Measurements from ENCODE around the gene GBA2. TPM values are rescaled to one million over a fixed set of nuclear protein-coding genes. Genes with fewer than 3 reads are reported as not detected.

GBA2 gene
- polyA plus RNA-seq, 1 donor (not counting 4 experiments of a cell fraction or from before 2014, with no cell fraction given), result 31.7 TPM

GRCh38 chr9:35783418-35783817, 34.4 kb upstream of the GBA2 start:
- no peak for FAIRE-seq
- Histone ChIP-seq H3K27ac (ENCODE audit: control insufficient read depth, insufficient read depth, low read length) (no peak overlapping the region), H3K9ac (ENCODE audit: control insufficient read depth, extremely low read depth, insufficient read depth, low read length) (no peak overlapping the region), H3K4me3 (ENCODE audit: control insufficient read depth in 2 of 3, extremely low read depth in 1 of 3, insufficient read depth in 2 of 3, low read depth in 1 of 3, low read length in 3 of 3) (no peak overlapping the region), H2AFZ (ENCODE audit: control insufficient read depth, low read length) (no peak overlapping the region), H3K79me2 (ENCODE audit: control insufficient read depth, insufficient read depth, low read length) (no peaks in the 10 kb centered on the region), H4K20me1 (ENCODE audit: control insufficient read depth, extremely low read depth, insufficient read depth, low read length) (no peaks in the 10 kb centered on the region), H3K4me1 (ENCODE audit: control insufficient read depth, extremely low read depth, insufficient read depth, low read length) (no peaks in the 10 kb centered on the region), H3K27me3 (ENCODE audit: control insufficient read depth, extremely low read depth, insufficient read depth, low read length) (no peaks in the 10 kb centered on the region), H3K9me3 (ENCODE audit: control insufficient read depth, low read depth, low read length) (no peaks in the 10 kb centered on the region), H3K4me2 (ENCODE audit: control insufficient read depth, extremely low read depth, insufficient read depth, low read depth, low read length) (no peak overlapping the region), H3K9me1 (ENCODE audit: control insufficient read depth, extremely low read depth, insufficient read depth, low read length) (no peaks in the 10 kb centered on the region), H3K36me3 (ENCODE audit: control insufficient read depth in 2 of 2, extremely low read depth in 1 of 2, insufficient read depth in 2 of 2, low read length in 2 of 2) (no peaks in the 10 kb centered on the region)
- dilution Hi-C loops (cut with MboI; ENCODE audit: extremely low pct_ligation_motif_present, low sequenced_read_pairs), result no loop called here
- TF ChIP-seq, protein P1, sequence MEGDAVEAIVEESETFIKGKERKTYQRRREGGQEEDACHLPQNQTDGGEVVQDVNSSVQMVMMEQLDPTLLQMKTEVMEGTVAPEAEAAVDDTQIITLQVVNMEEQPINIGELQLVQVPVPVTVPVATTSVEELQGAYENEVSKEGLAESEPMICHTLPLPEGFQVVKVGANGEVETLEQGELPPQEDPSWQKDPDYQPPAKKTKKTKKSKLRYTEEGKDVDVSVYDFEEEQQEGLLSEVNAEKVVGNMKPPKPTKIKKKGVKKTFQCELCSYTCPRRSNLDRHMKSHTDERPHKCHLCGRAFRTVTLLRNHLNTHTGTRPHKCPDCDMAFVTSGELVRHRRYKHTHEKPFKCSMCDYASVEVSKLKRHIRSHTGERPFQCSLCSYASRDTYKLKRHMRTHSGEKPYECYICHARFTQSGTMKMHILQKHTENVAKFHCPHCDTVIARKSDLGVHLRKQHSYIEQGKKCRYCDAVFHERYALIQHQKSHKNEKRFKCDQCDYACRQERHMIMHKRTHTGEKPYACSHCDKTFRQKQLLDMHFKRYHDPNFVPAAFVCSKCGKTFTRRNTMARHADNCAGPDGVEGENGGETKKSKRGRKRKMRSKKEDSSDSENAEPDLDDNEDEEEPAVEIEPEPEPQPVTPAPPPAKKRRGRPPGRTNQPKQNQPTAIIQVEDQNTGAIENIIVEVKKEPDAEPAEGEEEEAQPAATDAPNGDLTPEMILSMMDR (optimal IDR thresholded peaks at IDR 0.05 in 1 of 3, IDR thresholded peaks at IDR 0.05 in 1 of 3, conservative IDR thresholded peaks at IDR 0.05 in 1 of 3; ENCODE audit: extremely low read depth in 1 of 3, insufficient read depth in 2 of 3, low read length in 3 of 3), result no peak
- no peak for TF ChIP-seq EZH2 (IDR thresholded peaks at IDR 0.05; ENCODE audit: low read length)
- DNase-seq (ENCODE audit: low read depth, low spot score), result no peak

- Histone ChIP-seq H3K9me3 (ENCODE audit: control insufficient read depth, low read depth, low read length) (no peaks in the 10 kb centered on the region), H3K27ac (ENCODE audit: control insufficient read depth, insufficient read depth, low read length) (no peak overlapping the region), H3K79me2 (ENCODE audit: control insufficient read depth, insufficient read depth, low read length) (no peaks in the 10 kb centered on the region), H3K9me1 (ENCODE audit: control insufficient read depth, extremely low read depth, insufficient read depth, low read length) (no peaks in the 10 kb centered on the region), H3K4me3 (ENCODE audit: control insufficient read depth in 2 of 3, extremely low read depth in 1 of 3, insufficient read depth in 2 of 3, low read depth in 1 of 3, low read length in 3 of 3) (no peak overlapping the region), H2AFZ (ENCODE audit: control insufficient read depth, low read length) (no peak overlapping the region), H3K4me1 (ENCODE audit: control insufficient read depth, extremely low read depth, insufficient read depth, low read length) (no peaks in the 10 kb centered on the region), H3K4me2 (ENCODE audit: control insufficient read depth, extremely low read depth, insufficient read depth, low read depth, low read length) (no peak overlapping the region), H3K36me3 (ENCODE audit: control insufficient read depth in 2 of 2, extremely low read depth in 1 of 2, insufficient read depth in 2 of 2, low read length in 2 of 2) (no peaks in the 10 kb centered on the region), H3K9ac (ENCODE audit: control insufficient read depth, extremely low read depth, insufficient read depth, low read length) (no peak overlapping the region), H4K20me1 (ENCODE audit: control insufficient read depth, extremely low read depth, insufficient read depth, low read length) (no peaks in the 10 kb centered on the region), H3K27me3 (ENCODE audit: control insufficient read depth, extremely low read depth, insufficient read depth, low read length) (no peaks in the 10 kb centered on the region)
- no peak for TF ChIP-seq EZH2 (IDR thresholded peaks at IDR 0.05; ENCODE audit: low read length)
- dilution Hi-C loops (cut with MboI; ENCODE audit: extremely low pct_ligation_motif_present, low sequenced_read_pairs), result no loop called here
- FAIRE-seq, result no peak
- no peak for DNase-seq (ENCODE audit: low read depth, low spot score)
Observed at GRCh38 chr9:35781066-35781465, 32.0 kb upstream of the GBA2 start.

- no peak overlapping the region for H3K4me2 ChIP-seq (ENCODE audit: control insufficient read depth, extremely low read depth, insufficient read depth, low read depth, low read length)
- H2AFZ ChIP-seq (ENCODE audit: control insufficient read depth, low read length), result no peak overlapping the region
- H3K9me3 ChIP-seq (ENCODE audit: control insufficient read depth, low read depth, low read length), result no peaks in the 10 kb centered on the region
- no peak for FAIRE-seq
- H3K79me2 ChIP-seq (ENCODE audit: control insufficient read depth, insufficient read depth, low read length), result no peaks in the 10 kb centered on the region
- DNase-seq (ENCODE audit: low read depth, low spot score), result no peak
- H3K9me1 ChIP-seq (ENCODE audit: control insufficient read depth, extremely low read depth, insufficient read depth, low read length), result no peaks in the 10 kb centered on the region
- no peak overlapping the region for H3K9ac ChIP-seq (ENCODE audit: control insufficient read depth, extremely low read depth, insufficient read depth, low read length)
- H3K27ac ChIP-seq (ENCODE audit: control insufficient read depth, insufficient read depth, low read length), result no peak overlapping the region
- TF ChIP-seq EZH2 (IDR thresholded peaks at IDR 0.05; ENCODE audit: low read length), result no peak
- TF ChIP-seq, protein P1 (optimal IDR thresholded peaks at IDR 0.05 in 1 of 3, IDR thresholded peaks at IDR 0.05 in 1 of 3, conservative IDR thresholded peaks at IDR 0.05 in 1 of 3; ENCODE audit: extremely low read depth in 1 of 3, insufficient read depth in 2 of 3, low read length in 3 of 3), result no peak
- H3K4me3 ChIP-seq (ENCODE audit: control insufficient read depth in 2 of 3, extremely low read depth in 1 of 3, insufficient read depth in 2 of 3, low read depth in 1 of 3, low read length in 3 of 3), result no peak overlapping the region
- dilution Hi-C loops (cut with MboI; ENCODE audit: extremely low pct_ligation_motif_present, low sequenced_read_pairs), result no loop called here
- H3K36me3 ChIP-seq (ENCODE audit: control insufficient read depth in 2 of 2, extremely low read depth in 1 of 2, insufficient read depth in 2 of 2, low read length in 2 of 2), result no peaks in the 10 kb centered on the region
- H3K4me1 ChIP-seq (ENCODE audit: control insufficient read depth, extremely low read depth, insufficient read depth, low read length), result no peaks in the 10 kb centered on the region
- H4K20me1 ChIP-seq (ENCODE audit: control insufficient read depth, extremely low read depth, insufficient read depth, low read length), result no peaks in the 10 kb centered on the region
- H3K27me3 ChIP-seq (ENCODE audit: control insufficient read depth, extremely low read depth, insufficient read depth, low read length), result no peaks in the 10 kb centered on the region
Observed at GRCh38 chr9:35778496-35778895, 29.5 kb upstream of the GBA2 start.
